GM19328 (cell line): ENCODE data around the gene APC.
A peak's percentile ranks its signal among the peaks of the same experiment; 100 is the strongest.
"Not testable (repeated sequence)": the region's sequence is repeated elsewhere in the genome, so short reads cannot be mapped to it uniquely, and the experiment has no call there.

Experiments used
- ATAC-seq: cut with Tn5 transposase; IDR thresholded peaks from one replicate; pipeline ENCODE4 v1.9.1; 2021; ENCODE audit warnings: mild to moderate bottlenecking, moderate library complexity; ENCODE audit not compliant: unreplicated experiment

Gene APC

DNA sequence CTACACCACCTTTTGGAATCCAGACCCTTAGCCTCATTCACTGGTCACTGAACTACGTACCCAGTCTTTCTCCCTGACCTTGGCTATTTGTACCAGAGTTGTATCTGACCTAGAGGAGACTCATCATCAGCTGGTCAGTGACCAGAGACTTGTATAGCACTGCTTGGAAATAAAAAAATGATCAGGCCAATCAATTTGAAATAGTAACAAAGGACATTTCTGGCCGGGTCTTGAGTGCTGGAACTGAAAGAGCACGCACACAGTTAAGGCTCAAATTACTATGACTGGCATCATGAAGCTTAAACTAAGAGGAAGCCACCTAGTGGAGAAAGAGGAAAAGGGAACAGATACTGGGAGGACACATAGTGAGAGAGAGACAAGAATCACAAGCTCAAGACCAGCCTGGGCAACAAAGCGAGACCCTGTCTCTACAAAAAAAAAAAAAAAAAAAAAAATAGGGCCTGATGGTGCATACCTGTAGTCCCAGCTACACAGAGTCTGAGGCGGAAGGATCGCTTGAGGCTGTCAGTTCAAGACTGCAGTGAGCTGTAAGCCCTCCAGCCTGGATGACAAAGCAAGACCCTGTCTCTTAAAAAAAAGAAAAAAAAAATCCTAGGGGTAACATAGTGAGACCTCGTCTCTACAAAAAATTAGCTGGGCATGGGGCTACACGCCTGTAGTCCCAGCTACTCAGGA is 110.6 kb downstream of the APC start:
- ATAC-seq, result peak; percentile 95

DNA sequence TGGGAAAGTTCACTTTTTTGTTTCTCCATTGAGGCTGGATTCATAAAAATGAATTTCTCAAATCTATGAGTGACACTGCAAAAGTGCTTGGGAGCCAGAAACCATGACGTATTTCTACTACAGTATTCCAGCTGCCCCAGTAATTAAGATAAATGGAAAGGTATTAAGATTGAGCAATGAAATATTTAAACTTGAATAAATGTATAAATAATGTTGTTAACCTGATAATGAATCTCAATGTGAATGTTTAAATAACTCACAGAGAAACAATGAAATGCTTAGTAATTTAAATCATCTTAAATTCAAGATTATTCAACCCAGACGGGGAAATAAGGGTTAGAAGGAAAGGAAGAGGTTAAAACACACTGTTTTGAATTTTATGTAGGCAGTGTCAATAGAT is 112.2 kb downstream of the APC start:
- no peak for ATAC-seq

DNA sequence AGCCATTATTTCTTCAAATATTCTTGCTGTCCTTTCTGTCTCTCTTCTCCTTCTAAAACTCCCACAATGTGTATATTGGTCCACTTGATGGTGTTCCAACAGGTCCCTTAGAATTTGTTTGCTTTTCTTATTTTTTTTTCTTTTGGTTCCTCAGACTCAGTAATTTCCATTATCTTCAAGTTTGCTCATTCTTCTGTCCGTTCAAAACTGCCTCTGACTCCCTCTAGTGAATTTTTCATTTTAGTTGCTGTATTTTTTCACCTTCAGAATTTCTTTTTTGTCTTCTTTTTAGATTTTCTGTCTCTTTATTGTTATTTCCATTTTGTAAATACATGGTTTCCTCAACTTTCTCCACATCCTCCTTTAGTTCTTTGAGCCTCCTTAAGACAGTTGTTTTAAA is 117.0 kb downstream of the APC start:
- ATAC-seq, result no peak

DNA sequence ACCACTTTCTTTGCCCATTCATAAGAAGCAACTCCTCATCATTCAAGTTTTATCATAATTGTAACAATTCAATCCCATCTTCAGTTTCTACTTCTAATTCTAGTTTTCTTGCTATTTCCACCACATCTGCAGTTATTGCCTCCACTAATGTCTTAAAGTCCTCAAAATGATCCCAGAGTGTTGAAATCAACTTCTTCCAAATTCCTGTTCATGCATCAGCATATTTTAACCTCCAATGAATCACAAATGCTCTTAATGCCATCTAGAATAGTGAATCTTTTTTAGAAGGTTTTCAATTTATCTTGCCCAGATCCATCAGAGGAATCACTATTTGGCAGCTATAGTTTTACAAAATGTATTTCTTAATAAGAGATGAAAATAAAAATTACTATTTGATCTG is 120.2 kb downstream of the APC start:
- no peak for ATAC-seq

DNA sequence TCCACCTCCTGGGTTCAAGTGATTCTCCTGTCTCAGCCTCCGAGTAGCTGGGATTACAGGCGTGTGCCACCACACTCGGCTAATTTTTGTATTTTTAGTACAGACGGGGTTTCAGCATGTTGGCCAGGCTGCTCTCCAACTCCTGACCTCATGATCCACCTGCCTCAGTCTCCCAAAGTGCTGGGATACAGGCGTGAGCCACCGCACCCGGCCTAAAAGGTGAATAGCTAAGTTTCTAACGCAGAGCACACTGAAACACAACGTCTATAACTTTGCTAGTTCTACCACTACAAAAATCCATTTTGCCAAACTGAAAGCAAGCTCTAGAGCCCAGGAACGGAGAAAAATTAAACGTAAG is 122.9 kb downstream of the APC start:
- ATAC-seq, result not testable (repeated sequence)

DNA sequence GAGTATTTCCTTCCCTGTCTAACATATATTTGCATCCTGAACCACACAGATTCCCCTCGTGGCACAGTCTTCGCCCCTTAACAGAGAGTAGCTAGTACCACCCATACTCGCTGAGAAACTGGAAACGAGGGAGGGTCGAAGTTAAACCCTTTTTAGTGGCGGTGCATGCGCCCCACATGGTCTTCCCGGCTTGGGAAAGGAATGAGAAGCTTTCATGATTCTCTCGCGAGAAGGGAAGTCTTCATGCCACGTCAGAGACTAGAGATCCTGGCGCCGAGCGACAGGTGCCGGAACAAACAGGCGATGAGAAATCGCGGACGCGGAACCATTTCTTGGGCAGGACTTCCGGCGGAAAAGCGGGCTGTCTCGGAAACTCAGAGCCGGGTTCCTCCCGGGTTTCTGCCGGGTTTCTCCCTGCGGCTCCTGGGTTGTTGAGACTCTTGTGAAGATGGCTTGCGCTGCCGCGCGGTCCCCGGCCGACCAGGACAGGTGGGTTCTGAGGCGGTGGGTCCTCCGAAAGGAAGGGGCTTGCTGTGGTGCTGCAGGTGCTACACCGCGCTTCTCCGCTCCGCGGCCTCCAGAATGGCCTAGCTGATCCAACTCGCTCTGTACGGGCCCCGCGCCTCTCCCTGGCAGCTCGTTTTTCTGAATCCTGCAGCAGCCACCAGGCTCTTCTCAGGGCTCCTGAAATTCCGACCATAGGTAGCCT is 123.4 kb downstream of the APC start, which contains the start of gene SRP19:
TSS of gene SRP19 (plus strand) at position 359 of the 709 bp plus-strand sequence. CDS start at position 449, 90 bp downstream.
- peak; percentile 98 for ATAC-seq

DNA sequence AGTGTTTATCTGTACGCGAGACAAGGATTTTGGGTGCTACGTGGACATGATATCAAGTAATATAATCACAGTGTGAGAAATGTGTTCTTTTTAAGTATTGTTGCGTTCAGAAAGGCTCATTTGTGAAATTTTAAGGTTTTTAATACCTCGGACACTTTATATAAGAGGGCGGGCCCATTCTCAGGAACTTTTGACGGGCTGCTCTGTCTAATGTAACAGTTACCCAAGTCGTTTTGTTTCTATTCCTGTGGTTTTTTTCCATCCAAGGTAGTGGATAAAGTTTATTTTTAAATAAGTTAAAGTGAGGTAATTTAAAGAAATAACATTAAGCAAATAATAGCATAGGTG is 123.9 kb downstream of the APC start:
- ATAC-seq, result no peak

DNA sequence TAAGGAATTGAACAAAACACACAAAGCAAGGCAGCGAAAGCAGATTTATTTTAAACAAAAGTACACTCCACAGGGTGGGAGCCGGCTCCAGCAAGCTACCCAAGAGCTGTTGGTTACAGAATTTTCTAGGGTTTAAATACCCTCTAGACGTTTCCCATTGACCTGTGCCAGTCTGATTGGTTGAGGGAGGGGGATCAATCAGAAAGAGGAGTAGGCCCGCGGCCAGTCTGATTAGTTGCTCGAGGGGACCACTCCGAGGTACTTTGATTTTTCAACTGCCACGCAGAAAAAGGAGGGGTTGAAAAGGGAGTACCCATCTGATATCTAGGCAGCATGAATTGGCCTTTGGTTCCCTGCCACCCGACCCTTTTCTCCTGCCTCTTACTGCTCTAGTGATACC is 124.4 kb downstream of the APC start:
- no peak for ATAC-seq

DNA sequence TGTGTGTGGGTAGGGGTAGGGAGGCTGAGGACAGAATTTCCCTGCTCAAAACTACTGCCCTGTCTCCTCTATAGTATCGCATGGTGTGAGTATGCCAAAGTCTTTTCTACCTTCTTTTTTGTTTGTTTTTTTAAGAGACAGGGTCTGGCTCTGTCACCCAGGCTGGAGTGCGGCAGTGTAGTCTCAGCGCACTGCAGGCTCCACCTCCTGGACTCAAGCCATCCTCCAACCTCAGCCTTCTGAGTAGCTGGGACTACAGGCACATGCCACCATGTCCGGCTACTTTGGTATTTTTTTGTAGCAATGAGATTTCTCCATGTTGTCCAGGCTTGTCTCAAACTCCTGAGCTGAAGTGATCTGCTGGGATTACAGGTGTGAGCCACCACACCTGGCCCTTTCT is 125.9 kb downstream of the APC start:
- ATAC-seq, result no peak

DNA sequence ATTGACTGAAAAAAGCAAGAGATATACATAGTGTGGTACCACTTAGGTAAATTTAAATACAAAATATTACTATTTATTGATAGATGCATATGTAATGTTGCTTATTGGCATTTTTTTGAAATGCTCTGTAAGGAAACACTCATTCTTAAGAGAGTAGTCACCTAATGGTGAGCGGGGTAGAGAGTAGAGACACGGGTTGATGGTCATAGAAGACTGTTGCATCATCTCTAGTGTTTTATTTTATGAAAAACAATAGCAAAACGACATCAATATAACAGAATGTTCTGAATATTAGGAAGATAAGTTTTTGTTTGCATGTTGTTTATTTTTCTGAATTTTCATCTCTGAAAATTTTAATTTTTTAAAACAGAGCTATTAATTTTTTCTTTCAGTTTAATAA is 127.4 kb downstream of the APC start:
- no peak for ATAC-seq

DNA sequence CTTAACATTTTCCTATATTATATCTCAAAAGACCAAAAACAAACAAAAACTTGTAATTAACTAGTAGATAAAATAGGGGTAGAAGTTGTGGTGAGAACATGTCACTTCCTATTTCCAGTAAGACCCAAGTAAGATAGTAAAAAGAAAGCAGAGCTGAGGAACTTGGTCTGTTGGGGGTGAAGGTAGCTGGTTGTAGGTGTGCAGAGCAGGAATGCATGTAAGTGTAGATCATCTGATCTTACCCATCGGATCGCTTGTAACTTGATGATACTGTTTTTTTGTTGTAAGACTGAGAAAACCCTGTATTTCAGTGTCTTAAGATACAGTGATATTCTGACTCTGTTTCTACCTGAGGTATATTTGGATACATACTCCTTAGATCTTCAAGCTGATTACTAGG is 129.1 kb downstream of the APC start:
- ATAC-seq, result no peak

DNA sequence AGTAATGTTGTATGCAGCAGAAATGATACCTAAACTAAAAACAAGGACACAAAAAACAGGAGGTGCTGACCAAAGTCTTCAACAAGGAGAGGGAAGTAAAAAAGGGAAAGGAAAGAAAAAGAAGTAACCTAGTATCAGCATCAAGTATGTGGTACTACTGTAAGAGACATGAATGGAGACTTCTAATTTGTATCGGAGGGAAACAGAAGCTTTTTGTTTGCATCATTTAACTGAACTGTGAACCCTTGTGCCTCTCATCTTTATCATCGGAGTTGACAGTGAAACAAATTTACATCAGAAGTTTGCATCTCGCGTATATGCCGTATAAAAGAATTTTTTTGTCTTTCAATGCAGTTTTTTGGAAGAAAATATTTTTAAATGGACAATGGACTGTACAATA is 129.7 kb downstream of the APC start:
- ATAC-seq, result no peak

DNA sequence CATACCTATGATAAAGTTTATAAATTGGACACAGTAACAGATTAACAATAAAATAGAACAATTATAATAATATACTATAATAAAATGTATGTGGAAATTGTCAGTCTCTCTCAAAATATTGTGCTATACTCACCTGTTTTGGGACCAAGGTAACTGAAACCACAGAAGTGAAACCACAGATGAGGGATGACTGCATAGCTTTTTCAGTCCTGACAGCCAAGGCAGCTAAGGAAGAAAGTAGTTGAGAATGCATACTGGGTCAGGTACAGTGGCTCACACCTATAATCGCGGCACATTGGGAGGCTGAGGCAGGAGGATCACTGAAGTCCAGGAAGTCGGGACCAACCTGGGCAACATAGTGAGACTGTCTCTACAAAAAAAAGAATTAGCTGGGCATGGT is 132.3 kb downstream of the APC start:
- peak; percentile 67 for ATAC-seq

DNA sequence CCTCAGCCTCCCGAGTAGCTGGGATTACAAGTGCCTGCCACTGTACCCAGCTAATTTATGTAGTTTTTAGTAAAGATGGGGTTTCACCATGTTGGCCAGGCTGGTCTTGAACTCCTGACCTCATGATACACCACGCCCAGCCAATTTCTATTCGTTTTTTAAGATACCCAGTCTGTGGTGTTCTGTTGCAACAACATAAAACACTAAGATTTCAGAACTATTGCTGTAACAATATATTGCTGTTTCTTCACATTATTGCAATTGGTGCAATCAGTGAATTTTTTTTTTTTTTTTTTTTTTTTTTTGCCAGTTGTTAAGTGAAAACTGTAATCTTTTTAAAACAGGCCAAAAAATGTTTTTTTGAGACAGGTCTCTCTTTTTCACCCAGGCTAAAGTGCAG is 133.3 kb downstream of the APC start:
- no peak for ATAC-seq

DNA sequence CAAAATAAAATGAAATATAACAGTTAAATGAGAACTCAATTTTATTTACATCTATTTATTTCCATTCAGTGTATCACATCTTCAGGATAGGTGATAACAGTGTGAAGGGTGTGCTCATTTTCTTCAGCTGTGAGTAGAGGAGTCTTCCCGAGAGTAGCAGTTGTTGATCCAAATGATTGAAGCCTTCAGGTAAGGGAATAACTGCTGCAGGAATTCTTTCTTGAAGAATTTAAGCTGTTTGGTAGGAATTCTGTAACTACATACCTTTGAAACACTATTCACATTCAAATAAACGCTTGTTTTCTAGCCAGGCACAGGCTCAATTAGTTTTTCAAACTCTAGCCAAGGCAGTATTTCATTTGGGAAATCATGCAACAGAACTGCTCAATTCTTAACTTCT is 138.7 kb downstream of the APC start:
- no peak for ATAC-seq

DNA sequence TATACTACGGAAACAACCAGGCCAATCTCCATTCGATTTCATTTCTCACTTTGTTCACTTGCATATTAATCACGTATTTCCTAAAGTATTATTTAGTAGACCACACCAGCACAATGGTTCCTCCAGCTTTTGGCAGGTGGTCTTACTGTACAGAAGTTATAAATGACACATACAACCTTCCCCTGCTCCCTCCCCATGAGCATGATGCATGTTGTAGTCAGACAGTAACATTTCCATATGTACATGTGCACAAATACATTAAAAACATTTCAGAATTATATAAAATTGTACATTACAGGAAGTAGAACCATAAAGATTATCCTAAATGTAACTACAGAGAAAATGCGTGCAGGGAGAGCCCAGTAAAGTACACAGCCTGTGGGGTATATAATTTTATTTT is 140.4 kb downstream of the APC start:
- ATAC-seq, result no peak

DNA sequence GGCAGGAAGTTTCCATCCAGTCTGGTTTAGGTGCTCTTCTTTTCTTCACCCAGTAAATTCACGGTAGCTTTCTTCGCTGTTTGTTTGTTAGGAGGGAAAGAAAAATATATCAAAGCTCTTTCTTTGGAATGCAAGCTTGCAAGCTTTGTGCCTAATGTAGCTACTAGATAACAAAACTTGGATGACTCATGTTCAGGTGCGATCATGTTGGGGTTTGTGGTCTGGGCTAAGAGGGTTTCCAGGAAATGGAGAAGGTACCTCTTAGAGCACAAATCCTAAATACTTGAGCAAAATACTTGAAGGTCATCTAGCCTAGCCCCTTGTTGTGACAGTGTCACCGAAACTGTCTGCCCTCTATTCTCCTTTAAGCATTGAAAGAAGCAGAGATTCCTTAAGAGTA is 141.1 kb downstream of the APC start:
- no peak for ATAC-seq

DNA sequence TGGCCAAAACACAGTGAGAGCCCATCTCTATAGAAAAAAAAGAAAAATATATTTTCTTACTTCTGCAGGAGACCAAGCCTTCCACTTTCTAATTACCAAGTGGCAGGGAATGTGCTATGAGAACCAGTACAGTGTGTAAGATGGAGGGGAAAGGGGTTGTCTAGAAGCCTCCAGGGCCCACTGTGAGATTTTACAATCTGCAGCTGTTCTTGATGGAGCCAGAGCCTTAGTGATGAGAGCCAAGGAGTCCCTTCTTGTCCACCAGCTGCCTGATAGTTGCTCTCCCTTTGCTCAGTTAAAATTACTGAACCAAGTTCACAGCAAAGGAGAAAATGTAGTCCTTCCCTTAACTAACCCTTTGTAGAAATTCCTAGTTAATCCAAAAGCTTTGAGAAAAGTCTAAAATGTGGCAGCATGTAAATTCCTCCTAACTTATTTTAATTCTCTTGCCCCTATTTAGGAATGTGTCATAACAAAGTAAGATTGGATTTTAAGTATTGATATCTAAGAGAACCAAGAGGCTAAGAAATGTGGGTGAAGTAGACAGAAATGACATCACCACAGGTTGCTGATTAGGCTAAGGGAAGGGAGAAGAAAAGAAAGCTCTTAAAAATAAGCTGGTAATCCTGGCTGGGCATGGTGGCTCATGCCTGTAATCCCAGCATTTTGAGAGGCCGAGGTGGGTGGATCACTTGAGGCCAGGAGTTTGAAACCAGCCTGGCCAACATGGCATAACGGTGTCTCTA is 142.7 kb downstream of the APC start:
- ATAC-seq, result no peak

DNA sequence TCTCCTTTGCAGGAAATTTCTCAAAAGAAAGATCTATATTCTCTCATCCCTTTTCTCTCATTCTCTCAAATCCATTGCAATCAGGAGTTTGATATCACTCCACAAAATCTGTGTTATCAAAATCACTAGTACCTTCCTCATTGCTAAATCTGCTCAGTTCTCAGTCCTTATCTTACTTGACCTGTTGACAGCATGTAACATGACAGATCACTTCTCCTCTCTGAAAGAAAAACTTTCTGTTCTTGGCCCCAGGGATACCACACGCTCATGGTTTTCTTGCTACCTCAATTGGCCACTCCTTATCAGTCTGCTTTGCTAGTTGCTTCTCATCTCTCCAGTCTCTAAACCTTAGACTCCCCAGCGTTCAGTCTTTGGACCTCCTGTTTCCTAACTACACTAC is 145.5 kb downstream of the APC start:
- ATAC-seq, result no peak

DNA sequence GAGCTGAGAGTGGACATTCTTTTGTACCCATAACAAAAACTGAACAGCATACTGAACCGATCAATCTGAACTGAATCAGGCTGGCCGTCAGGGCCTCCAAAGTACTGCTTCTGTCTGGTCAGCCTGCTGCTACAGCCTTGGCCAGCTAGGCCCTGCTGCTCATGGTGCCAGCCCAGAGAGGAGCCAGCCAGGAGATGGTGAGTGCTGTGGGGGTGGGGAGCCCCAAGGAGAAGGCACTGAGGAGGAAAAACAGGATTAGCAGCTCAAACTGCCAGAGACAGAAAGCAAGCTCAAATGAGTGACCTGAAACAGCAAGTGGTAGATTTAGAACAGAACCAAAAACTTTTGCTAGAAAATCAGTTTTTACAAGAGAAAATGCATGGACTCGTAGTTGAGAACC is 147.3 kb downstream of the APC start:
- no peak for ATAC-seq

DNA sequence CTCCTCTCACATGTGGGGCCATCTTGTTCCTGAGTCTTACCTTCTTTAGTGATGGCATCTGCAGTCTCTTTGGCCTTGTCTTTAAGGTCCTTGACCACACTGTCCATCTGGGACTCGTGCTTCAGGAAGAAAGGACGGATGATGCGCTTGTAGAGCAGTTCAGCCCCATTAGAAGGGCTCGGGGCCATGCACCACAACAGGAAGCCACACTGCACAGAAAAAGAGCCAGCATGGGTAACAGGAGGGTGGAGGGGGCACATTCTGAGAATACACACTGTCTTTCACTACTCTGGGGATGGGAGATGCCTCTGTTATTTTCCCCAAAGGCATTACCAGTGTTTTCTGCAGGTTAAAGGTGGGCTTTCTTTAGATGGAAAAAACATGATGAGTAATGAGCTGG is 149.3 kb downstream of the APC start:
- no peak for ATAC-seq

DNA sequence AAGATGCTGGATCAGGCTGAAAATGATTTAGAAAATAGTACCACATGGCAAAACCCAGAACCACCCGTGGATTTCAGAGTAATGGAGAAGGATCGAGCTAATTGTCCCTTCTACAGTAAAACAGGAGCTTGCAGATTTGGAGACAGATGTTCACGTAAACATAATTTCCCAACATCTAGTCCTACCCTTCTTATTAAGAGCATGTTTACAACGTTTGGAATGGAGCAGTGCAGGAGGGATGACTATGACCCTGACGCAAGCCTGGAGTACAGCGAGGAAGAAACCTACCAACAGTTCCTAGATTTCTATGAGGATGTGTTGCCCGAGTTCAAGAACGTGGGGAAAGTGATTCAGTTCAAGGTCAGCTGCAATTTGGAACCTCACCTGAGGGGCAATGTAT is 154.4 kb downstream of the APC start:
- not testable (repeated sequence) for ATAC-seq
